WERI-Rb-1 (cell line): ENCODE data around the gene SNX22.

ENCODE experiments used
- DNase-seq: peaks from one replicate; pipeline ENCODE4 v3.0.0-alpha.2; 2020
- H3K27ac ChIP-seq: fragments of 250-450 bp; sonication (Bioruptor Pico); 2 replicates; pipeline ENCODE4 v1.5.1; 2020; ENCODE audit warnings: mild to moderate bottlenecking, moderate library complexity
- H3K27me3 ChIP-seq: fragments of 250-450 bp; sonication (Bioruptor Pico); 2 replicates; pipeline ENCODE4 v1.5.1; 2021; ENCODE audit warnings: mild to moderate bottlenecking, low read depth, moderate library complexity; ENCODE audit not compliant: insufficient read depth, severe bottlenecking
- H3K36me3 ChIP-seq: fragments of 250-450 bp; sonication (Bioruptor Pico); 2 replicates; pipeline ENCODE4 v1.5.1; 2020; ENCODE audit warnings: mild to moderate bottlenecking, moderate library complexity
- H3K4me3 ChIP-seq: 2 replicates; pipeline ENCODE4 v1.5.1; 2011; ENCODE audit warnings: low read depth, mild to moderate bottlenecking, control low read depth, low read length
- H3K9me3 ChIP-seq: fragments of 250-450 bp; sonication (Bioruptor Pico); 2 replicates; pipeline ENCODE4 v1.5.1; 2021; ENCODE audit warnings: mild to moderate bottlenecking, moderate library complexity; ENCODE audit not compliant: severe bottlenecking
- TF ChIP-seq, protein P1 (sequence below): IDR thresholded peaks from 2 replicates; pipeline ENCODE4 v1.5.1; 2011; ENCODE audit warnings: low read depth, mild to moderate bottlenecking, control low read depth, inconsistent platforms, low read length

Gene SNX22

GRCh38 chr15:64197425-64197824, 45.9 kb downstream of the SNX22 start:
- Histone ChIP-seq H3K36me3 (peaks cover 10% of the 10 kb centered on the region), H3K27me3 (no peaks in the 10 kb centered on the region), H3K4me3 (no peak overlapping the region), H3K27ac (no peak overlapping the region), H3K9me3 (no peaks in the 10 kb centered on the region)
- DNase-seq = no peak
- TF ChIP-seq, protein P1, sequence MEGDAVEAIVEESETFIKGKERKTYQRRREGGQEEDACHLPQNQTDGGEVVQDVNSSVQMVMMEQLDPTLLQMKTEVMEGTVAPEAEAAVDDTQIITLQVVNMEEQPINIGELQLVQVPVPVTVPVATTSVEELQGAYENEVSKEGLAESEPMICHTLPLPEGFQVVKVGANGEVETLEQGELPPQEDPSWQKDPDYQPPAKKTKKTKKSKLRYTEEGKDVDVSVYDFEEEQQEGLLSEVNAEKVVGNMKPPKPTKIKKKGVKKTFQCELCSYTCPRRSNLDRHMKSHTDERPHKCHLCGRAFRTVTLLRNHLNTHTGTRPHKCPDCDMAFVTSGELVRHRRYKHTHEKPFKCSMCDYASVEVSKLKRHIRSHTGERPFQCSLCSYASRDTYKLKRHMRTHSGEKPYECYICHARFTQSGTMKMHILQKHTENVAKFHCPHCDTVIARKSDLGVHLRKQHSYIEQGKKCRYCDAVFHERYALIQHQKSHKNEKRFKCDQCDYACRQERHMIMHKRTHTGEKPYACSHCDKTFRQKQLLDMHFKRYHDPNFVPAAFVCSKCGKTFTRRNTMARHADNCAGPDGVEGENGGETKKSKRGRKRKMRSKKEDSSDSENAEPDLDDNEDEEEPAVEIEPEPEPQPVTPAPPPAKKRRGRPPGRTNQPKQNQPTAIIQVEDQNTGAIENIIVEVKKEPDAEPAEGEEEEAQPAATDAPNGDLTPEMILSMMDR = no peak

- Histone ChIP-seq H3K27me3 (no peaks in the 10 kb centered on the region), H3K4me3 (no peak overlapping the region), H3K27ac (no peak overlapping the region), H3K9me3 (no peaks in the 10 kb centered on the region), H3K36me3 (peaks cover 23% of the 10 kb centered on the region)
- TF ChIP-seq, protein P1 = no peak
- DNase-seq = no peak
Measured at GRCh38 chr15:64205202-64205601, 53.7 kb downstream of the SNX22 start.
